ENCODE data around the gene CFAP299.

- TF ChIP-seq CTCF (conservative IDR thresholded peaks at IDR 0.05; ENCODE audit: low read length) (no peak), EZH2phosphoT487 (IDR thresholded peaks at IDR 0.05; ENCODE audit: borderline replicate concordance, low read depth, low read length) (no peak)
Measured at GRCh38 chr4:80507077-80507476, 171.5 kb downstream of the CFAP299 start.
